Retinal pigment epithelial cell (primary cell): Measurements from ENCODE around the gene NRG3.
"Not testable (repeated sequence)": the region's sequence is repeated elsewhere in the genome, so short reads cannot be mapped to it uniquely, and the experiment has no call there.

Experiments
- DNase-seq: peaks from one replicate; pipeline ENCODE4 v3.0.0-alpha.2; 2010; ENCODE audit warnings: low read depth
- H3K4me3 ChIP-seq: 2 replicates; pipeline ENCODE4 v1.5.1; 2011; ENCODE audit warnings: mild to moderate bottlenecking, low read length, control low read depth, moderate library complexity
- TF ChIP-seq, protein P1 (sequence below): conservative IDR thresholded peaks from 2 replicates; pipeline ENCODE4 v1.5.1; 2011; ENCODE audit warnings: low read depth, low read length, control low read depth, inconsistent platforms

The NRG3 gene

GRCh38 chr10:82668221-82668895 is 793.4 kb downstream of the NRG3 start:
- no peak for DNase-seq
- no peak overlapping the region for H3K4me3 ChIP-seq
- TF ChIP-seq, protein P1, sequence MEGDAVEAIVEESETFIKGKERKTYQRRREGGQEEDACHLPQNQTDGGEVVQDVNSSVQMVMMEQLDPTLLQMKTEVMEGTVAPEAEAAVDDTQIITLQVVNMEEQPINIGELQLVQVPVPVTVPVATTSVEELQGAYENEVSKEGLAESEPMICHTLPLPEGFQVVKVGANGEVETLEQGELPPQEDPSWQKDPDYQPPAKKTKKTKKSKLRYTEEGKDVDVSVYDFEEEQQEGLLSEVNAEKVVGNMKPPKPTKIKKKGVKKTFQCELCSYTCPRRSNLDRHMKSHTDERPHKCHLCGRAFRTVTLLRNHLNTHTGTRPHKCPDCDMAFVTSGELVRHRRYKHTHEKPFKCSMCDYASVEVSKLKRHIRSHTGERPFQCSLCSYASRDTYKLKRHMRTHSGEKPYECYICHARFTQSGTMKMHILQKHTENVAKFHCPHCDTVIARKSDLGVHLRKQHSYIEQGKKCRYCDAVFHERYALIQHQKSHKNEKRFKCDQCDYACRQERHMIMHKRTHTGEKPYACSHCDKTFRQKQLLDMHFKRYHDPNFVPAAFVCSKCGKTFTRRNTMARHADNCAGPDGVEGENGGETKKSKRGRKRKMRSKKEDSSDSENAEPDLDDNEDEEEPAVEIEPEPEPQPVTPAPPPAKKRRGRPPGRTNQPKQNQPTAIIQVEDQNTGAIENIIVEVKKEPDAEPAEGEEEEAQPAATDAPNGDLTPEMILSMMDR: no peak

DNA sequence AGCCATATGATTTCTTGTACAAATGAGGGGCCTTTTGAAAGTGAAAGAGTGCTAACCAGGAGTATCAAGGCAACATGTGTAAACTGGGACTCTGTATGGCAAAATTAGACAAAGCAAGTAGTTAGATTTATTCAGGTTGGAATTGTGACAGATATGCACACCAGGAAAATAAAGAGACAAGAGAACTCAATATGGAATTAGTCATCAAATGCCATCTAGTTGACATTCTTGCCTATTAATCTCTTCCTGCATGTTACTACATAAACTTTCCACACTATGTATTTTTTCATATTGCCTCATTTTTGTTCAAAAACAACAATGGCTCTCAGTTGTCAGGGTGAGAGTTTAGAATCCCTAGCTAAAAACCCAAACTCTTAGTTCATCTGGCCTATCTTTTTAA is 799.0 kb downstream of the NRG3 start:
- DNase-seq: no peak
- no peak overlapping the region for H3K4me3 ChIP-seq
- TF ChIP-seq, protein P1: no peak

- not testable (repeated sequence) for DNase-seq, H3K4me3 ChIP-seq
These were observed 802.9 kb downstream of the NRG3 start for GRCh38 chr10:82677932-82678331.

DNA sequence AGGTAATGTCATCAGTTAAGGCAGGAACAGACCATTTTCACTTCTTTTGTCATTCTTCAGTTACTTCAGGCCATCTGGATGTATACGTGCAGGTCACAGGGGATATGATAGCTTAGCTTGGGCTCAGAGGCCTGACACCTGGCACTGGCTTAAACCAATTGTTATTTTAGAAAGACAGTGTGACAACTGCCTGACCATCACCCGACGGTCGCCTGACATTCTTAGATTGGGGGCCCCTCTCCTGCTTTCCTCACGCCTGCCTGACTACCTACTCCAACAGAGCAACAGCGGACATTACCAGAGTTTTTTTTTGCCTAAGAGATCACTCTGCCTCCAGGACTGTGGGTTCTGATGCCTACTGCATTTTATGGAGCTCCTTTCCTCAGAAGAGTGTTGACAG is 803.5 kb downstream of the NRG3 start:
- not testable (repeated sequence) for DNase-seq, H3K4me3 ChIP-seq

DNA sequence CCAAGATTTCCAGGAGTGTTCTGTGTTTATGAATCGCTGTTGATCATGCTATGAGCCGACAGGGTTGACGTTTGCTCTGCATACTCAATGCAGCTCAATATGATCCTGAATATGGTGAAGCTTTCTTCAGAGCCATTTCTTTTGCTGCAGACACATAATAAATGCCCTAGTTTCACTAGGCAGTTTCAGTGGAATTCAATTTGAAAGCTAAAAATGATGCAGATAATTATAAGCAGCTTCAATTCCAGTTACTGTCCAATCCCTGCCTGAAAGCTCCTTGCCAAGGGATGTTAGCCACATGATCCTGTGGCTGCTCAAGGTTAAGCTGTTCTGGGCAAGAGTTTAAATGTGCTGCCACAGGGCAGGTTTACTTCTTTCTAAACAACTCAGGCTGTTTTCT is 805.6 kb downstream of the NRG3 start:
- TF ChIP-seq, protein P1: no peak
- DNase-seq: no peak
- no peak overlapping the region for H3K4me3 ChIP-seq

- no peak overlapping the region for H3K4me3 ChIP-seq
- TF ChIP-seq, protein P1: no peak
- no peak for DNase-seq
These were observed 809.0 kb downstream of the NRG3 start for GRCh38 chr10:82683945-82684344.

- TF ChIP-seq, protein P1: no peak
- no peak overlapping the region for H3K4me3 ChIP-seq
- DNase-seq: no peak
These were observed 810.1 kb downstream of the NRG3 start for GRCh38 chr10:82685087-82685486.

- TF ChIP-seq, protein P1: no peak
- H3K4me3 ChIP-seq: no peak overlapping the region
- no peak for DNase-seq
These were observed 816.2 kb downstream of the NRG3 start for GRCh38 chr10:82691211-82691610.
